Measurements from ENCODE around the gene SBK2. TPM values are rescaled to one million over a fixed set of nuclear protein-coding genes. Genes with fewer than 3 reads are reported as not detected.

SBK2 gene
- total and polyA plus RNA-seq, 4 donors = 0.31 TPM; not detected in 3

- no peak overlapping the region for H3K9ac ChIP-seq (ENCODE audit: insufficient read depth in 1 of 2, low read length in 2 of 2)
- no peak for ATAC-seq (ENCODE audit: insufficient read depth, low FRiP score)
- H3K9me3 ChIP-seq (ENCODE audit: control insufficient read depth in 4 of 4, insufficient read depth in 3 of 4, low read length in 3 of 4) = no peaks in the 10 kb centered on the region
- H3K27me3 ChIP-seq (ENCODE audit: control insufficient read depth in 3 of 3, insufficient read depth in 3 of 3, low read length in 2 of 3) = no peaks in the 10 kb centered on the region
- H3K4me3 ChIP-seq = no peak overlapping the region
- H3K27ac ChIP-seq (ENCODE audit: low read depth in 1 of 2, low read length in 1 of 2) = no peak overlapping the region
- peaks cover 4 to 24% (median 10%) of the 10 kb centered on the region in 5 donors for H3K4me1 ChIP-seq (ENCODE audit: control insufficient read depth in 5 of 5, insufficient read depth in 5 of 5, low read length in 5 of 5)
- DNase-seq = no peak
- WGBS, 2 donors = 96 to 97% methylated on average over 52 of the region's 52 CpGs
- no peak for TF ChIP-seq CTCF (IDR thresholded peaks at IDR 0.05; ENCODE audit: control extremely low read depth, extremely low read depth)
- peaks cover 0 to 26% (median 1%) of the 10 kb centered on the region in 4 donors for H3K36me3 ChIP-seq (ENCODE audit: control insufficient read depth in 4 of 4, insufficient read depth in 4 of 4, low read length in 4 of 4)
These were observed 55.7 kb downstream of the SBK2 start for GRCh38 chr19:55481148-55481793.

- no peak overlapping the region for H3K27ac ChIP-seq (ENCODE audit: low read depth in 1 of 2, low read length in 1 of 2)
- ATAC-seq (ENCODE audit: insufficient read depth, low FRiP score) (no peak), DNase-seq (no peak)
- H3K9me3 ChIP-seq (ENCODE audit: control insufficient read depth in 4 of 4, insufficient read depth in 3 of 4, low read length in 3 of 4) = no peaks in the 10 kb centered on the region
- 66 to 84% methylated on average over 15 of the region's 15 CpGs for WGBS, 2 donors
- no peaks in the 10 kb centered on the region for H3K27me3 ChIP-seq (ENCODE audit: control insufficient read depth in 3 of 3, insufficient read depth in 3 of 3, low read length in 2 of 3)
- H3K4me3 ChIP-seq = no peak overlapping the region
- H3K4me1 ChIP-seq (ENCODE audit: control insufficient read depth in 5 of 5, insufficient read depth in 5 of 5, low read length in 5 of 5) = peaks cover 0 to 20% (median 6%) of the 10 kb centered on the region in 5 donors
- no peak overlapping the region for H3K9ac ChIP-seq (ENCODE audit: insufficient read depth in 1 of 2, low read length in 2 of 2)
- no peak for TF ChIP-seq CTCF (IDR thresholded peaks at IDR 0.05; ENCODE audit: control extremely low read depth, extremely low read depth)
- H3K36me3 ChIP-seq (ENCODE audit: control insufficient read depth in 4 of 4, insufficient read depth in 4 of 4, low read length in 4 of 4) = peaks cover 0 to 26% (median 1%) of the 10 kb centered on the region in 4 donors
These were observed 57.3 kb downstream of the SBK2 start for GRCh38 chr19:55479451-55480230.

- ATAC-seq (ENCODE audit: insufficient read depth, low FRiP score) = no peak
- no peak overlapping the region for H3K27ac ChIP-seq (ENCODE audit: low read depth in 1 of 2, low read length in 1 of 2)
- no peak overlapping the region for H3K9ac ChIP-seq (ENCODE audit: insufficient read depth in 1 of 2, low read length in 2 of 2)
- H3K27me3 ChIP-seq (ENCODE audit: control insufficient read depth in 3 of 3, insufficient read depth in 3 of 3, low read length in 2 of 3) = no peaks in the 10 kb centered on the region
- TF ChIP-seq CTCF (IDR thresholded peaks at IDR 0.05; ENCODE audit: control extremely low read depth, extremely low read depth) = no peak
- H3K9me3 ChIP-seq (ENCODE audit: control insufficient read depth in 4 of 4, insufficient read depth in 3 of 4, low read length in 3 of 4) = no peaks in the 10 kb centered on the region
- H3K4me3 ChIP-seq = no peak overlapping the region
- 84 to 89% methylated on average over 17 of the region's 17 CpGs for WGBS, 2 donors
- H3K4me1 ChIP-seq (ENCODE audit: control insufficient read depth in 5 of 5, insufficient read depth in 5 of 5, low read length in 5 of 5) = peaks cover 0 to 14% (median 4%) of the 10 kb centered on the region in 5 donors
- peaks cover 0 to 26% (median 1%) of the 10 kb centered on the region in 4 donors for H3K36me3 ChIP-seq (ENCODE audit: control insufficient read depth in 4 of 4, insufficient read depth in 4 of 4, low read length in 4 of 4)
- DNase-seq = no peak
These were observed 57.9 kb downstream of the SBK2 start for GRCh38 chr19:55479045-55479444.

Other genes starting within 250 kb of the SBK2 start
- 10 to 100 TPM in 1 of 2 donors, 1 to 10 TPM in 1; 2.3 to 20.6 TPM for gene TMEM150B, start 211.8 kb downstream of the SBK2 start, total RNA-seq
- 10 to 100 TPM; 13.4 to 23.0 TPM for gene TMEM150B, start 211.8 kb downstream of the SBK2 start, polyA plus RNA-seq
- 10 to 100 TPM; 14.1 to 16.5 TPM for gene KMT5C, start 197.3 kb downstream of the SBK2 start, total RNA-seq
- 10 to 100 TPM in 1 of 2 donors, 1 to 10 TPM in 1; 6.7 to 10.9 TPM for gene KMT5C, start 197.3 kb downstream of the SBK2 start, polyA plus RNA-seq
- 1 to 10 TPM in 1 of 2 donors, not detected in 1; 1.4 TPM for gene COX6B2, start 182.4 kb downstream of the SBK2 start, total RNA-seq
- gene COX6B2, start 182.4 kb downstream of the SBK2 start, polyA plus RNA-seq = under 1 TPM; 0.16 to 0.50 TPM
- under 1 TPM in 1 of 2 donors, not detected in 1; 0.09 TPM for gene GARIN5B, start 173.9 kb downstream of the SBK2 start, total RNA-seq
- not detected for gene GARIN5B, start 173.9 kb downstream of the SBK2 start, polyA plus RNA-seq
- under 1 TPM in 1 of 2 donors, not detected in 1; 0.74 TPM for gene IL11, start 166.7 kb downstream of the SBK2 start, total RNA-seq
- under 1 TPM; 0.26 to 0.41 TPM for gene IL11, start 166.7 kb downstream of the SBK2 start, polyA plus RNA-seq
- gene TMEM190, start 160.3 kb downstream of the SBK2 start, total RNA-seq = 100 to 1,000 TPM in 1 of 2 donors, 10 to 100 TPM in 1; 14.3 to 106 TPM
- gene TMEM190, start 160.3 kb downstream of the SBK2 start, polyA plus RNA-seq = 10 to 100 TPM; 56.2 to 68.8 TPM
- gene TMEM238, start 152.8 kb downstream of the SBK2 start, total RNA-seq = 10 to 100 TPM in 1 of 2 donors, under 1 TPM in 1; 0.43 to 31.0 TPM
- under 1 TPM; 0.76 to 0.89 TPM for gene TMEM238, start 152.8 kb downstream of the SBK2 start, polyA plus RNA-seq
- gene RPL28, start 151.2 kb downstream of the SBK2 start, total RNA-seq = 1,000 to 10,000 TPM in 1 of 2 donors, 100 to 1,000 TPM in 1; 272 to 1,742 TPM
- 1,000 to 10,000 TPM; 1,460 to 3,086 TPM for gene RPL28, start 151.2 kb downstream of the SBK2 start, polyA plus RNA-seq
- 10 to 100 TPM; 22.8 to 25.6 TPM for gene UBE2S, start 129.3 kb downstream of the SBK2 start, total RNA-seq
- 10 to 100 TPM; 11.3 to 17.3 TPM for gene UBE2S, start 129.3 kb downstream of the SBK2 start, polyA plus RNA-seq
- under 1 TPM; 0.03 to 0.14 TPM for gene SHISA7, start 93.8 kb downstream of the SBK2 start, total RNA-seq
- gene SHISA7, start 93.8 kb downstream of the SBK2 start, polyA plus RNA-seq = not detected
- gene ISOC2, start 75.5 kb downstream of the SBK2 start, total RNA-seq = 10 to 100 TPM; 34.9 to 63.2 TPM
- gene ISOC2, start 75.5 kb downstream of the SBK2 start, polyA plus RNA-seq = 10 to 100 TPM; 68.6 to 85.0 TPM
- gene C19orf85, start 72.4 kb downstream of the SBK2 start, total RNA-seq = not detected
- gene C19orf85, start 72.4 kb downstream of the SBK2 start, polyA plus RNA-seq = not detected
- gene ZNF628, start 60.5 kb downstream of the SBK2 start, total RNA-seq = 10 to 100 TPM in 1 of 2 donors, 1 to 10 TPM in 1; 2.0 to 12.3 TPM
- 1 to 10 TPM; 7.5 to 8.0 TPM for gene ZNF628, start 60.5 kb downstream of the SBK2 start, polyA plus RNA-seq
- gene NAT14, start 51.9 kb downstream of the SBK2 start, total RNA-seq = 10 to 100 TPM; 17.7 to 43.9 TPM
- 10 to 100 TPM; 22.6 to 46.2 TPM for gene NAT14, start 51.9 kb downstream of the SBK2 start, polyA plus RNA-seq
- 1 to 10 TPM; 6.8 to 8.4 TPM for gene SSC5D, start 48.7 kb downstream of the SBK2 start, total RNA-seq
- gene SSC5D, start 48.7 kb downstream of the SBK2 start, polyA plus RNA-seq = 1 to 10 TPM in 1 of 2 donors, under 1 TPM in 1; 0.66 to 2.1 TPM
- 1 to 10 TPM in 1 of 2 donors, not detected in 1; 1.2 TPM for gene SBK3, start 8.4 kb upstream of the SBK2 start, total RNA-seq
- gene SBK3, start 8.4 kb upstream of the SBK2 start, polyA plus RNA-seq = under 1 TPM in 1 of 2 donors, not detected in 1; 0.81 TPM
- gene ZNF579, start 43.7 kb upstream of the SBK2 start, total RNA-seq = 10 to 100 TPM in 1 of 2 donors, 1 to 10 TPM in 1; 4.3 to 20.8 TPM
- gene ZNF579, start 43.7 kb upstream of the SBK2 start, polyA plus RNA-seq = 10 to 100 TPM in 1 of 2 donors, 1 to 10 TPM in 1; 6.5 to 13.6 TPM
- gene FIZ1, start 62.4 kb upstream of the SBK2 start, total RNA-seq = 10 to 100 TPM in 1 of 2 donors, 1 to 10 TPM in 1; 5.6 to 17.6 TPM
- gene FIZ1, start 62.4 kb upstream of the SBK2 start, polyA plus RNA-seq = 10 to 100 TPM in 1 of 2 donors, 1 to 10 TPM in 1; 7.5 to 12.3 TPM
- gene ZNF524, start 63.2 kb upstream of the SBK2 start, total RNA-seq = 10 to 100 TPM; 12.6 to 26.3 TPM
- 10 to 100 TPM; 30.1 to 62.5 TPM for gene ZNF524, start 63.2 kb upstream of the SBK2 start, polyA plus RNA-seq
- 10 to 100 TPM in 1 of 2 donors, 1 to 10 TPM in 1; 5.1 to 19.3 TPM for gene ZNF865, start 68.5 kb upstream of the SBK2 start, total RNA-seq
- gene ZNF865, start 68.5 kb upstream of the SBK2 start, polyA plus RNA-seq = 10 to 100 TPM in 1 of 2 donors, 1 to 10 TPM in 1; 8.4 to 11.7 TPM
- 1 to 10 TPM; 6.3 to 9.4 TPM for gene ZNF784, start 87.4 kb upstream of the SBK2 start, total RNA-seq
- gene ZNF784, start 87.4 kb upstream of the SBK2 start, polyA plus RNA-seq = 1 to 10 TPM; 6.5 to 7.2 TPM
- 10 to 100 TPM; 11.1 to 41.3 TPM for gene ZNF580, start 103.9 kb upstream of the SBK2 start, total RNA-seq
- gene ZNF580, start 103.9 kb upstream of the SBK2 start, polyA plus RNA-seq = 10 to 100 TPM; 22.3 to 39.3 TPM
- gene ZNF581, start 106.5 kb upstream of the SBK2 start, total RNA-seq = 10 to 100 TPM; 15.7 to 18.1 TPM
- gene ZNF581, start 106.5 kb upstream of the SBK2 start, polyA plus RNA-seq = 10 to 100 TPM; 15.0 to 15.5 TPM
- gene CCDC106, start 111.1 kb upstream of the SBK2 start, total RNA-seq = 10 to 100 TPM; 11.9 to 16.8 TPM
- gene CCDC106, start 111.1 kb upstream of the SBK2 start, polyA plus RNA-seq = 10 to 100 TPM in 1 of 2 donors, 1 to 10 TPM in 1; 8.3 to 25.9 TPM
- 100 to 1,000 TPM; 109 to 181 TPM for gene U2AF2, start 117.9 kb upstream of the SBK2 start, total RNA-seq
- 100 to 1,000 TPM; 114 to 149 TPM for gene U2AF2, start 117.9 kb upstream of the SBK2 start, polyA plus RNA-seq
- 100 to 1,000 TPM in 1 of 2 donors, 10 to 100 TPM in 1; 84.8 to 140 TPM for gene EPN1, start 138.1 kb upstream of the SBK2 start, total RNA-seq
- gene EPN1, start 138.1 kb upstream of the SBK2 start, polyA plus RNA-seq = 100 to 1,000 TPM in 1 of 2 donors, 10 to 100 TPM in 1; 92.0 to 107 TPM
- not detected for gene NLRP9, start 201.3 kb upstream of the SBK2 start, total RNA-seq
- not detected for gene NLRP9, start 201.3 kb upstream of the SBK2 start, polyA plus RNA-seq
- gene RFPL4A, start 222.0 kb upstream of the SBK2 start, total RNA-seq = not detected
- not detected for gene RFPL4A, start 222.0 kb upstream of the SBK2 start, polyA plus RNA-seq
- not detected for gene RFPL4AL1, start 232.0 kb upstream of the SBK2 start, total RNA-seq
- not detected for gene RFPL4AL1, start 232.0 kb upstream of the SBK2 start, polyA plus RNA-seq

All from lung (tissue), 12 donors.